Measurements from ENCODE around the gene SYDE1. TPM values are rescaled to one million over a fixed set of nuclear protein-coding genes. Genes with fewer than 3 reads are reported as not detected.

Gene SYDE1
- total RNA-seq, 1 experiment from 2014 or later = 4.4 TPM

DNA sequence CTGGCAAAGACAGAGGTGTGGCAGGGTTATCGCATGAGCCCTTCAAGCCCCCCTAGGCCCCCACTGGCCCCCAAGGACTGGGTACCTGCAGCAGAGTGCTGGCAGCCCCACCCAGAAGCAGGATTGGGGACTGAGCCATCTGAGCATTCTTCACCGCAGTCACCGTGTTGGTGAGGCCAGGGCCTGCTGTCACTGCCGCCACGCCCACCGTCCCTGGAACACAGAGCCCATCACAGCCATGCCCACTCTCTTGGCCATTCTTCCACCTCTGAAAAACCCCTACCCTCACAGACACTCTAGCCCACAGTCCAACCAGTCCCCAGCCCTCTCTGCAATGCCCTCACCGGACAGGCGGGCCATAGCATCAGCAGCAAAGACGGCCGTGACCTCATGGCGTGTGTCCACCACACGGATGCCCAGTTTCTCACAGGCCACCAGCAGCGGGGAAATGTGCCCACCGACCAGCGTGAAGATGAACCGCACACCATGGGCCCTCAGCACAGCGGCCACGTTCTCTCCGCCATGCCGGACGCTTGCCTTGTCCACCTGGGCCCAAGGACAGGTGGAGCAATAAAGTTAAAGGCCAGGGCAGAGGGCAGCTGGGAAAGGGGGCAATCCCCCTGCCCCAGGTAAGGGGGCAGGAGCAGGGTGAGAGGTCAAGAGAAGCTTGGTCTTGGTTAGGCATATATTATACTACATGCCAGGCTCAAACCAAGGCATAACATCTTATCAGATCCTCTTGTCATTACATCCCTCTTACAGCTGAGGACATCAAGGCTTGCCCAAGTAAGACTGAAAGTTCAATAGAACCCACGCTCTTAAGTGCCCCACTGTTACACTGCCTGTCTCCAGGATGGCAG, 16.1 kb downstream of the SYDE1 start:
- POLR2A ChIA-PET = no interaction called here
- TF ChIP-seq, protein P1, sequence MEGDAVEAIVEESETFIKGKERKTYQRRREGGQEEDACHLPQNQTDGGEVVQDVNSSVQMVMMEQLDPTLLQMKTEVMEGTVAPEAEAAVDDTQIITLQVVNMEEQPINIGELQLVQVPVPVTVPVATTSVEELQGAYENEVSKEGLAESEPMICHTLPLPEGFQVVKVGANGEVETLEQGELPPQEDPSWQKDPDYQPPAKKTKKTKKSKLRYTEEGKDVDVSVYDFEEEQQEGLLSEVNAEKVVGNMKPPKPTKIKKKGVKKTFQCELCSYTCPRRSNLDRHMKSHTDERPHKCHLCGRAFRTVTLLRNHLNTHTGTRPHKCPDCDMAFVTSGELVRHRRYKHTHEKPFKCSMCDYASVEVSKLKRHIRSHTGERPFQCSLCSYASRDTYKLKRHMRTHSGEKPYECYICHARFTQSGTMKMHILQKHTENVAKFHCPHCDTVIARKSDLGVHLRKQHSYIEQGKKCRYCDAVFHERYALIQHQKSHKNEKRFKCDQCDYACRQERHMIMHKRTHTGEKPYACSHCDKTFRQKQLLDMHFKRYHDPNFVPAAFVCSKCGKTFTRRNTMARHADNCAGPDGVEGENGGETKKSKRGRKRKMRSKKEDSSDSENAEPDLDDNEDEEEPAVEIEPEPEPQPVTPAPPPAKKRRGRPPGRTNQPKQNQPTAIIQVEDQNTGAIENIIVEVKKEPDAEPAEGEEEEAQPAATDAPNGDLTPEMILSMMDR (IDR thresholded peaks at IDR 0.05; ENCODE audit: insufficient read depth in 1 of 2, low read depth in 1 of 2, low read length in 1 of 2, severe bottlenecking in 1 of 2, unreplicated experiment in 1 of 2) = no peak
- Mint-ChIP-seq H3K27ac (ENCODE audit: unreplicated experiment) (no peak overlapping the region), H3K36me3 (ENCODE audit: insufficient read depth, unreplicated experiment) (peaks cover 45% of the 10 kb centered on the region), H3K4me3 (ENCODE audit: unreplicated experiment) (peak overlapping the region; percentile 100), H3K9me3 (ENCODE audit: unreplicated experiment) (no peaks in the 10 kb centered on the region), H3K27me3 (ENCODE audit: insufficient read depth, unreplicated experiment) (no peaks in the 10 kb centered on the region), H3K4me1 (ENCODE audit: low read depth, unreplicated experiment) (peaks cover 6% of the 10 kb centered on the region)
- Histone ChIP-seq H3K4me3 (ENCODE audit: low read depth, low read length) (no peak overlapping the region), H3K27me3 (replicated peaks; ENCODE audit: control insufficient read depth, insufficient read depth, low read length) (no peaks in the 10 kb centered on the region), H3K9me3 (no peaks in the 10 kb centered on the region), H3K4me1 (0 out of 2 replicates have a peak, but pooled peaks cover 4% of the 10 kb centered on the region), H3K36me3 (ENCODE audit: control insufficient read depth, insufficient read depth, low read length) (peaks cover 5% of the 10 kb centered on the region)
- intact Hi-C loops (cut with micrococcal nuclease; ENCODE audit: unreplicated experiment) = no loop called here
- BruUV-seq (replicated peaks) = no TSS peak
- DNase-seq = no peak
- CTCF ChIA-PET = no interaction called here

DNA sequence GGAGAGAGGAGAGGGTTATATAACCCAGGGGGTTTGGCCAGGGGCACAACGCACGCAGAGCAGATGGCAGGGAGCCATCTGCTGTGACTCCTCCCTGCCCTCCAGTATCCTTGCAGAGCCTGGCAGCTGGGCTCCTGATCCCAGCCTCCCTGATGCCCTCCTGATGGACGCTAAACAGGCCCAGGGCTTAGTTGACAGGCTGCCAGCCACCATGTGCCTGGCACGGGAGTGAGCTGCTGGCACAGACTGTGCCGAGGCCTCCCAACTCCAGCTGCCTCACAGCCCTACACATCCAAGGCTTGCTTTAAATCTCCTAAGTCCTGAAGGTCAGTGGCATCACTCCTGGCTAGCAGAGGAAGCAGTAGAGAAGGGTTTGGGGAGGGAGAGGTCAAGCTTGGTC, 16.7 kb downstream of the SYDE1 start:
- TF ChIP-seq, protein P1 (IDR thresholded peaks at IDR 0.05; ENCODE audit: insufficient read depth in 1 of 2, low read depth in 1 of 2, low read length in 1 of 2, severe bottlenecking in 1 of 2, unreplicated experiment in 1 of 2) = no peak
- peaks cover 38% of the 10 kb centered on the region for H3K36me3 Mint-ChIP-seq (ENCODE audit: insufficient read depth, unreplicated experiment)
- no TSS peak for BruUV-seq (replicated peaks)
- no peaks in the 10 kb centered on the region for H3K9me3 Mint-ChIP-seq (ENCODE audit: unreplicated experiment)
- Histone ChIP-seq H3K4me3 (ENCODE audit: low read depth, low read length) (peak overlapping the region; percentile 99), H3K27me3 (replicated peaks; ENCODE audit: control insufficient read depth, insufficient read depth, low read length) (no peaks in the 10 kb centered on the region), H3K9me3 (no peaks in the 10 kb centered on the region), H3K36me3 (ENCODE audit: control insufficient read depth, insufficient read depth, low read length) (peaks cover 2% of the 10 kb centered on the region), H3K4me1 (0 out of 2 replicates have a peak, but pooled peaks cover 4% of the 10 kb centered on the region)
- H3K4me3 Mint-ChIP-seq (ENCODE audit: unreplicated experiment) = peak overlapping the region; percentile 100
- intact Hi-C loops (cut with micrococcal nuclease; ENCODE audit: unreplicated experiment) = loop anchor here (2.0 kb wide), 1 partner anchor 17 kb away; the partner anchor contains the start of gene SYDE1
- DNase-seq = no peak
- peaks cover 6% of the 10 kb centered on the region for H3K4me1 Mint-ChIP-seq (ENCODE audit: low read depth, unreplicated experiment)
- H3K27me3 Mint-ChIP-seq (ENCODE audit: insufficient read depth, unreplicated experiment) = no peaks in the 10 kb centered on the region
- H3K27ac Mint-ChIP-seq (ENCODE audit: unreplicated experiment) = no peak overlapping the region
- POLR2A ChIA-PET = no interaction called here
- CTCF ChIA-PET = interaction anchor here (0.5 kb wide), 1 partner anchor 551 kb away, joined by 3 read pairs; no protein-coding TSS in a partner anchor

DNA sequence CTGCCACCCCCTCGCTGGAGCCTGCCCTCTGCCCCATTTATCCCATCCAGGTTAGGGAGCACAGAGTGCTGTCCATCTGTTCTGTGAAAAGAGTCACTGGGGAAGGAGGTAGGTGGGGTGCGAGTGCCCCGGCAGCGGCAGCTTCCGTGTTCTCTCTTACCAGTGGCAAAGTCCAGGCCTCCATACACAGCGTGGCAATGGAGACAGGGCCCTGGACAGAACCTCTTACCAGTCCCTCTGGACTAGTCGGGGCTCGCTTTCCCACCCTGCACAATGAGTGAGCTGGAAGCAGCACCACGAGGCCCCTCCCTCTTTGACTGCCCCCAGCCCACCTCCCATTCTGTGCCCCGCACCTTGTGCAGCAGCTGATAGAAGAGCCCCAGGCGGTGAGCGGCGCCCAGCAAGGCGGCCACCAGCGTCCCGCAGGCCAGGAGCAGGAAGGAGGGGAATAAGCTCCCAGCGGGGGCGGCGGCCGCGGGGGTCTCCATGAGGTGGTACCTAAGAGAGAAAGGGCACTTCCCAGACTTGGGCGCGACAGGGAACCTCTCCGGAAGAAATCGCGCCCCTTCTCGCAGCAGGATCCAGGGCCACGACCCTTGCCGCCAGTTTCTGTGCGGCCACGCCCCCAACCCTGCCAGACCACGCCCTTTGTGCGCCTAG, 17.5 kb downstream of the SYDE1 start:
- 0 out of 2 replicates have a peak, but pooled peaks cover 4% of the 10 kb centered on the region for H3K4me1 ChIP-seq
- no peaks in the 10 kb centered on the region for H3K27me3 ChIP-seq (replicated peaks; ENCODE audit: control insufficient read depth, insufficient read depth, low read length)
- H3K4me3 Mint-ChIP-seq (ENCODE audit: unreplicated experiment) = peak overlapping the region; percentile 100
- no peaks in the 10 kb centered on the region for H3K27me3 Mint-ChIP-seq (ENCODE audit: insufficient read depth, unreplicated experiment)
- intact Hi-C loops (cut with micrococcal nuclease; ENCODE audit: unreplicated experiment) = loop anchor here (2.0 kb wide), 1 partner anchor 18 kb away; the partner anchor contains the start of gene SYDE1
- H3K27ac Mint-ChIP-seq (ENCODE audit: unreplicated experiment) = peak overlapping the region; percentile 100
- H3K9me3 ChIP-seq = no peaks in the 10 kb centered on the region
- peaks cover 6% of the 10 kb centered on the region for H3K4me1 Mint-ChIP-seq (ENCODE audit: low read depth, unreplicated experiment)
- peak overlapping the region; percentile 99 for H3K4me3 ChIP-seq (ENCODE audit: low read depth, low read length)
- H3K36me3 ChIP-seq (ENCODE audit: control insufficient read depth, insufficient read depth, low read length) = peaks cover 2% of the 10 kb centered on the region
- TF ChIP-seq, protein P1 (IDR thresholded peaks at IDR 0.05; ENCODE audit: insufficient read depth in 1 of 2, low read depth in 1 of 2, low read length in 1 of 2, severe bottlenecking in 1 of 2, unreplicated experiment in 1 of 2) = no peak
- TSS peak; percentile 42 for BruUV-seq (replicated peaks)
- CTCF ChIA-PET = interaction anchor here (0.5 kb wide), 1 partner anchor 25 kb away, joined by 6 read pairs; no protein-coding TSS in a partner anchor
- H3K36me3 Mint-ChIP-seq (ENCODE audit: insufficient read depth, unreplicated experiment) = peaks cover 36% of the 10 kb centered on the region
- H3K9me3 Mint-ChIP-seq (ENCODE audit: unreplicated experiment) = no peaks in the 10 kb centered on the region
- DNase-seq = peak in 1 of 2 experiments; percentile 51
- POLR2A ChIA-PET = interaction anchor here (1.0 kb wide), 1 partner anchor 18 kb away, joined by 3 read pairs; no protein-coding TSS in a partner anchor
